Uterus (tissue), 4 donors: ENCODE results near the gene TTC36. TPM values are rescaled to one million over a fixed set of nuclear protein-coding genes. Genes with fewer than 3 reads are reported as not detected.
A peak's percentile ranks its signal among the peaks of the same experiment; 100 is the strongest.

Source experiments
- DNase-seq, 2 donors: peaks; one replicate each; pipeline ENCODE4 v3.0.0-alpha.2; 2019 to 2020
- H3K27ac ChIP-seq, 2 donors: fragments of 200-600 bp; sonication (generic); 1 replicate in 1 of 2; 2 replicates in 1 of 2; pipeline ENCODE4 v1.5.1; 2016 to 2018
- H3K27me3 ChIP-seq, 2 donors: fragments of 200-600 bp; sonication (generic); one replicate each; pipeline ENCODE4 v1.5.1; 2018 to 2019; ENCODE audit warnings: control low read depth in 1 of 2
- H3K36me3 ChIP-seq, 2 donors: fragments of 200-600 bp; sonication (generic); one replicate each; pipeline ENCODE4 v1.5.1; 2019; ENCODE audit warnings: control low read depth in 1 of 2
- H3K4me1 ChIP-seq, 2 donors: fragments of 200-600 bp; sonication (generic); one replicate each; pipeline ENCODE4 v1.5.1; 2018 to 2019; ENCODE audit warnings: control low read depth in 1 of 2
- H3K4me3 ChIP-seq, 2 donors: fragments of 200-600 bp; sonication (generic); 1 replicate in 1 of 2; 2 replicates in 1 of 2; pipeline ENCODE4 v1.5.1; 2018 to 2019; ENCODE audit warnings: mild to moderate bottlenecking in 1 of 2
- H3K9me3 ChIP-seq, 2 donors: fragments of 200-600 bp; sonication (generic); one replicate each; pipeline ENCODE4 v1.5.1; 2019; ENCODE audit warnings: control low read depth in 1 of 2
- CTCF ChIP-seq, 4 experiments: fragments of 200-600 bp in 2 of 4; fragments of 450-650 bp in 2 of 4; sonication (generic) in 2 of 4; IDR thresholded peaks; one replicate each; pipeline ENCODE4 v1.5.1; 2016 to 2019; ENCODE audit warnings: antibody characterized with exemption in 4 of 4, mild to moderate bottlenecking in 2 of 4, moderate library complexity in 1 of 4
- POLR2A ChIP-seq, 2 donors: fragments of 450-650 bp; IDR thresholded peaks; one replicate each; pipeline ENCODE4 v1.6.1; 2016; ENCODE audit warnings: antibody characterized with exemption in 2 of 2, mild to moderate bottlenecking in 1 of 2, moderate library complexity in 1 of 2
- intact Hi-C: fragments of 100-400 bp; cut with DNase I; formaldehyde crosslinking; loops from one replicate; pipeline ENCODE4 v1.15.1; 2023; ENCODE audit warnings: low total_unique reads
- total RNA-seq, 4 donors: library from RNA; depleted of rRNA in 3 of 4; stranded (reverse); fragments of >200 nt in 3 of 4; gene quantifications; one replicate each; pipeline versions ENCODE4 v1.1.0 to v1.2.4, GENCODE V29; 2014 to 2023
- donor health status: DM: yes; HTN: yes; CAD: no.

The TTC36 gene
- total RNA-seq, 4 donors from 2014 or later: 1.8 TPM; not detected in 3

GRCh38 chr11:118531597-118532084, 4.4 kb downstream of the TTC36 start:
- Histone ChIP-seq H3K4me3 (peak overlapping the region; percentile 49 to 68), H3K9me3 (no peaks in the 10 kb centered on the region), H3K27me3 (no peaks in the 10 kb centered on the region), H3K27ac (no peak overlapping the region), H3K4me1 (no peaks in the 10 kb centered on the region), H3K36me3 (no peaks in the 10 kb centered on the region)
- TF ChIP-seq POLR2A (IDR thresholded peaks at IDR 0.05): no peak
- TF ChIP-seq CTCF (IDR thresholded peaks at IDR 0.05): no peak
- intact Hi-C loops: no loop called here
- DNase-seq: no peak

DNA sequence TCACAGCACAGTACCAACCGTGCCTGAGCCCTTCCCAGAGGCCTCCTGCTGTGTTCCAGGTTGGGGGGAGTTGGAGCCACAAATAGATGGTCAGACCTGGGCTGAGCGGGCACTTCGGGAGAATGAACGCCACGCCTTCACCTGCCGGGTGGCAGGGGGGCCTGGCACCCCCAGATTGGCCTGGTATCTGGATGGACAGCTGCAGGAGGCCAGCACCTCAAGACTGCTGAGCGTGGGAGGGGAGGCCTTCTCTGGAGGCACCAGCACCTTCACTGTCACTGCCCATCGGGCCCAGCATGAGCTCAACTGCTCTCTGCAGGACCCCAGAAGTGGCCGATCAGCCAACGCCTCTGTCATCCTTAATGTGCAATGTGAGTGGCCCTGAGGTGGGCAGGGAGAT, 4.8 kb downstream of the TTC36 start:
- H3K27ac ChIP-seq: no peak overlapping the region

DNA sequence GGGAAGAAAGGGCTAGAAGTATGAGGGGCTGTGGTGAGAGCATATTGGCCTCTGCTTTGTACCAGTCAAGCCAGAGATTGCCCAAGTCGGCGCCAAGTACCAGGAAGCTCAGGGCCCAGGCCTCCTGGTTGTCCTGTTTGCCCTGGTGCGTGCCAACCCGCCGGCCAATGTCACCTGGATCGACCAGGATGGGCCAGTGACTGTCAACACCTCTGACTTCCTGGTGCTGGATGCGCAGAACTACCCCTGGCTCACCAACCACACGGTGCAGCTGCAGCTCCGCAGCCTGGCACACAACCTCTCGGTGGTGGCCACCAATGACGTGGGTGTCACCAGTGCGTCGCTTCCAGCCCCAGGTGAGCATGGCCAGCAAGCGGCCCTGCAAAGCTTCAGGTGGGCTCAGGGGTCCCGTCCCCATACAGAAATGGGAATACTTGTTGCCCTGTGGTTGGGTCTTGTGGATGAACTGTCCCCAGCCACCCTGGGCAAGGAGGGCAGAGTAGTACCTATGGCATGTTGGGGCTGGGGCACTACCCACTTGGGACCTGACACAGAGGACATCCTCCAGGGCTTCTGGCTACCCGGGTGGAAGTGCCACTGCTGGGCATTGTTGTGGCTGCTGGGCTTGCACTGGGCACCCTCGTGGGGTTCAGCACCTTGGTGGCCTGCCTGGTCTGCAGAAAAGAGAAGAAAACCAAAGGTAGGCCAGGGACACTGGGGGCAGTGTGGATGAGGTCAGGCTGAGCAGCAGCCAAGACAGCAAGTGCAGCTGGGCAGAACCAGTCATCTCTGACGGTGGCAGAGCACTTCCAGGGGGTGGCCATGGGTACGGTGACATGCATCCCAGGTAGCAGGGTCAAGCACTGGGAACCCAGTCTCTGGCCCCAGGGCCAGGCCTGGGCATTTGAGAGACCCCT, 5.8 kb downstream of the TTC36 start:
- TF ChIP-seq CTCF (IDR thresholded peaks at IDR 0.05): no peak
- TF ChIP-seq POLR2A (IDR thresholded peaks at IDR 0.05): no peak
- intact Hi-C loops: no loop called here
- H3K27me3 ChIP-seq: no peaks in the 10 kb centered on the region
- no peaks in the 10 kb centered on the region for H3K9me3 ChIP-seq
- no peak overlapping the region for H3K27ac ChIP-seq
- H3K36me3 ChIP-seq: no peaks in the 10 kb centered on the region
- DNase-seq: no peak
- H3K4me3 ChIP-seq: no peak overlapping the region
- no peaks in the 10 kb centered on the region for H3K4me1 ChIP-seq

More for the DNA sequence above, 4.8 kb downstream of the TTC36 start:
- Histone ChIP-seq H3K4me3 (no peak overlapping the region), H3K9me3 (no peaks in the 10 kb centered on the region), H3K27me3 (no peaks in the 10 kb centered on the region), H3K36me3 (no peaks in the 10 kb centered on the region), H3K4me1 (no peaks in the 10 kb centered on the region)
- intact Hi-C loops: no loop called here
- no peak for DNase-seq
- TF ChIP-seq CTCF (IDR thresholded peaks at IDR 0.05) (no peak), POLR2A (IDR thresholded peaks at IDR 0.05) (no peak)

DNA sequence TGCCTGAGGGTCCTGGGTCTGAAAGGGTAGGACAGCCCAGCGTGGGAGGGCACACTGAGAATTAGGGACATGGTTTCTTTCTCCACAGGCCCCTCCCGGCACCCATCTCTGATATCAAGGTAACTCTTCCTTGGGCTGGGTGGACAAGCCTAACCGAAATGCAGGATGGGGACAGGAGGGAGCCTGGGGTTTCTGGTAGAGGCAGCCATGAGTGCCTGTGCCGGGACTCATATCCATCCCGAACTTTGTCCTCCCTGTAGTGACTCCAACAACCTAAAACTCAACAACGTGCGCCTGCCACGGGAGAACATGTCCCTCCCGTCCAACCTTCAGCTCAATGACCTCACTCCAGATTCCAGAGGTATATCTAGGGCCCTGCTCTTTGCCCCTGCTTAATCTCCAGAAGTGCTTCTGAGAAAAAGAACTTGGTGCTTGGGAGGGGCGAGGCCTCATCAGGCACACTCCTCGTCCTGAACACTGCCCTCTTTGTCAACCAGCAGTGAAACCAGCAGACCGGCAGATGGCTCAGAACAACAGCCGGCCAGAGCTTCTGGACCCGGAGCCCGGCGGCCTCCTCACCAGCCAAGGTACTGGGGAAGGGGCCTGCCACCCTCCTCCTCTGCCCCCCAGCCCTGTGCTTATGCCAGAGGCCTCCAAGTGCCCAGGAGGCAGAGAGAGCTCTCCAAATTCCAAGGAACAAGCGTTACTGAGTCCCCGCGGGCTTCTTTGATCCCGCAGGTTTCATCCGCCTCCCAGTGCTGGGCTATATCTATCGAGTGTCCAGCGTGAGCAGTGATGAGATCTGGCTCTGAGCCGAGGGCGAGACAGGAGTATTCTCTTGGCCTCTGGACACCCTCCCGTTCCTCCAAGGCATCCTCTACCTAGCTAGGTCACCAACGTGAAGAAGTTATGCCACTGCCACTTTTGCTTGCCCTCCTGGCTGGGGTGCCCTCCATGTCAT, 6.8 kb downstream of the TTC36 start:
- intact Hi-C loops: no loop called here
- Histone ChIP-seq H3K27me3 (no peaks in the 10 kb centered on the region), H3K36me3 (no peaks in the 10 kb centered on the region), H3K4me1 (no peaks in the 10 kb centered on the region), H3K27ac (no peak overlapping the region), H3K9me3 (no peaks in the 10 kb centered on the region), H3K4me3 (no peak overlapping the region)
- DNase-seq: no peak
- TF ChIP-seq POLR2A (IDR thresholded peaks at IDR 0.05): no peak
- TF ChIP-seq CTCF (IDR thresholded peaks at IDR 0.05): no peak
